DND-41 (cell line): ENCODE data around the gene JAKMIP1.

Source experiments
- EZH2 ChIP-seq: IDR thresholded peaks from 3 replicates; pipeline ENCODE4 v1.6.1; 2012; ENCODE audit warnings: borderline replicate concordance, low read depth, mild to moderate bottlenecking, moderate library complexity, low read length, inconsistent platforms; ENCODE audit not compliant: severe bottlenecking
- TF ChIP-seq, protein P1 (sequence below): IDR thresholded peaks from 2 replicates; pipeline ENCODE4 v1.5.1; 2012; ENCODE audit warnings: borderline replicate concordance, low read length, moderate library complexity, mild to moderate bottlenecking; ENCODE audit not compliant: poor library complexity, severe bottlenecking; ENCODE audit errors: extremely low read depth

DNA sequence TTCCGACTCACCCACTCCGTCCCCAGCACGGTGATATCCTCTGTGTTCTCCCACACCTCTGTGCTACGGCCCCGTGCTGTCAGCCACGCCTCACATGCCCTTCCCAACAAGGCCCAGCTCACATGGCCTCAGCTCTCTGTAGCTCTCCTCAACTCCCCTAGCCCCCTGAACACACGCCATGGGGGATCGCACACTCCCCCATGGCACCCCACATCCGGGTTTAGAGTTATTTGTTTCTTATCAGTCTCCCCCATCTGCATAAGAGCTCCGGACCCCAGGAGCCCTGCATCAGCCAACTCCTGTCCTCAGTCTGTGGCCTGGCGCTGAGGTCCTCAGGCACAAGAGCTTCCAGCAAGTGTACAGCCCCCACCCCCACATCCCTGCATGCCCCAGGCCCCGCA lies 189.1 kb downstream of the JAKMIP1 start:
- TF ChIP-seq, protein P1, sequence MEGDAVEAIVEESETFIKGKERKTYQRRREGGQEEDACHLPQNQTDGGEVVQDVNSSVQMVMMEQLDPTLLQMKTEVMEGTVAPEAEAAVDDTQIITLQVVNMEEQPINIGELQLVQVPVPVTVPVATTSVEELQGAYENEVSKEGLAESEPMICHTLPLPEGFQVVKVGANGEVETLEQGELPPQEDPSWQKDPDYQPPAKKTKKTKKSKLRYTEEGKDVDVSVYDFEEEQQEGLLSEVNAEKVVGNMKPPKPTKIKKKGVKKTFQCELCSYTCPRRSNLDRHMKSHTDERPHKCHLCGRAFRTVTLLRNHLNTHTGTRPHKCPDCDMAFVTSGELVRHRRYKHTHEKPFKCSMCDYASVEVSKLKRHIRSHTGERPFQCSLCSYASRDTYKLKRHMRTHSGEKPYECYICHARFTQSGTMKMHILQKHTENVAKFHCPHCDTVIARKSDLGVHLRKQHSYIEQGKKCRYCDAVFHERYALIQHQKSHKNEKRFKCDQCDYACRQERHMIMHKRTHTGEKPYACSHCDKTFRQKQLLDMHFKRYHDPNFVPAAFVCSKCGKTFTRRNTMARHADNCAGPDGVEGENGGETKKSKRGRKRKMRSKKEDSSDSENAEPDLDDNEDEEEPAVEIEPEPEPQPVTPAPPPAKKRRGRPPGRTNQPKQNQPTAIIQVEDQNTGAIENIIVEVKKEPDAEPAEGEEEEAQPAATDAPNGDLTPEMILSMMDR: no peak
- TF ChIP-seq EZH2: no peak
